OCI-LY1 (cell line): ENCODE results near the gene TCL1A.

Source experiments
- H2AFZ ChIP-seq: fragments of 200-600 bp; sonication (generic), shearing (Covaris generic); 2 replicates; pipeline ENCODE4 v1.6.0; 2014; ENCODE audit warnings: antibody characterized with exemption, mild to moderate bottlenecking, low read length
- H3F3A ChIP-seq: fragments of 200-600 bp; sonication (generic), shearing (Covaris generic); 2 replicates; pipeline ENCODE4 v1.6.0; 2014; ENCODE audit warnings: mild to moderate bottlenecking, antibody characterized with exemption, low read length, moderate library complexity; ENCODE audit not compliant: insufficient read depth
- H3K27ac ChIP-seq: fragments of 200-600 bp; sonication (generic); 2 replicates; pipeline ENCODE4 v1.5.1; 2014; ENCODE audit warnings: low read length, mixed run types, mild to moderate bottlenecking, low read depth; ENCODE audit not compliant: poor library complexity, severe bottlenecking
- H3K27me3 ChIP-seq: fragments of 200-600 bp; sonication (generic); 2 replicates; pipeline ENCODE4 v1.6.0; 2014; ENCODE audit warnings: antibody characterized with exemption, mild to moderate bottlenecking, low read length, moderate library complexity; ENCODE audit not compliant: insufficient read depth
- H3K36me3 ChIP-seq: fragments of 200-600 bp; sonication (generic); 2 replicates; pipeline ENCODE4 v1.6.1; 2014; ENCODE audit warnings: mild to moderate bottlenecking, antibody characterized with exemption, low read length, moderate library complexity, mixed read lengths; ENCODE audit not compliant: insufficient read depth
- H3K4me1 ChIP-seq: fragments of 200-600 bp; sonication (generic); 2 replicates; pipeline ENCODE4 v1.5.1; 2014; ENCODE audit warnings: mild to moderate bottlenecking, low read length, moderate library complexity; ENCODE audit not compliant: insufficient read depth, severe bottlenecking
- H3K4me2 ChIP-seq: fragments of 200-600 bp; sonication (generic), shearing (Covaris generic); 2 replicates; pipeline ENCODE4 v1.6.1; 2014; ENCODE audit warnings: low read length
- H3K4me3 ChIP-seq: fragments of 200-600 bp; sonication (generic); 2 replicates; pipeline ENCODE4 v1.5.1; 2014; ENCODE audit warnings: low read length, low read depth, mild to moderate bottlenecking, mixed read lengths; ENCODE audit not compliant: poor library complexity, severe bottlenecking
- H3K79me2 ChIP-seq: fragments of 200-600 bp; shearing (Covaris generic); 2 replicates; pipeline ENCODE4 v1.6.1; 2016; ENCODE audit warnings: mixed run types, low read length, mixed read lengths; ENCODE audit not compliant: insufficient read depth
- H3K9ac ChIP-seq: fragments of 200-600 bp; sonication (generic), shearing (Covaris generic); 2 replicates; pipeline ENCODE4 v1.6.1; 2014; ENCODE audit warnings: mild to moderate bottlenecking, low read length, mixed read lengths
- H3K9me2 ChIP-seq: fragments of 200-600 bp; sonication (generic), shearing (Covaris generic); 2 replicates; pipeline ENCODE4 v1.6.1; 2014; ENCODE audit warnings: low read depth, mild to moderate bottlenecking, low read length, mixed read lengths
- H3K9me3 ChIP-seq: fragments of 200-600 bp; shearing (Covaris generic); 2 replicates; pipeline ENCODE4 v1.6.1; 2014; ENCODE audit warnings: low read length, mixed read lengths
- H4K20me1 ChIP-seq: fragments of 200-600 bp; sonication (generic), shearing (Covaris generic); 2 replicates; pipeline ENCODE4 v1.6.0; 2016; ENCODE audit warnings: mild to moderate bottlenecking, low read length; ENCODE audit not compliant: insufficient read depth
- EZH2 ChIP-seq: fragments of 200-600 bp; sonication (generic), shearing (Covaris generic); IDR thresholded peaks from 2 replicates; pipeline ENCODE4 v1.8.0; 2017; ENCODE audit warnings: borderline replicate concordance, mixed run types, mild to moderate bottlenecking, antibody characterized with exemption, low read length, moderate library complexity, mixed read lengths
- TF ChIP-seq, protein P1 (sequence below): fragments of 200-600 bp; sonication (generic), shearing (Covaris generic); IDR thresholded peaks from 2 replicates; pipeline ENCODE4 v1.5.1; 2017; ENCODE audit warnings: mild to moderate bottlenecking, antibody characterized with exemption, low read length, moderate library complexity, mixed read lengths

TCL1A gene

GRCh38 chr14:95741038-95741490, 27.1 kb upstream of the TCL1A start:
- H3K79me2 ChIP-seq, result no peaks in the 10 kb centered on the region
- no peaks in the 10 kb centered on the region; the same call in 1 of the 2 replicates for H3K36me3 ChIP-seq
- no peaks in the 10 kb centered on the region for H4K20me1 ChIP-seq
- peaks cover 6% of the 10 kb centered on the region for H3K9me3 ChIP-seq
- no peak overlapping the region for H3K27ac ChIP-seq
- no peak overlapping the region for H3K4me2 ChIP-seq
- peaks cover 6% of the 10 kb centered on the region for H3K27me3 ChIP-seq
- TF ChIP-seq, protein P1, sequence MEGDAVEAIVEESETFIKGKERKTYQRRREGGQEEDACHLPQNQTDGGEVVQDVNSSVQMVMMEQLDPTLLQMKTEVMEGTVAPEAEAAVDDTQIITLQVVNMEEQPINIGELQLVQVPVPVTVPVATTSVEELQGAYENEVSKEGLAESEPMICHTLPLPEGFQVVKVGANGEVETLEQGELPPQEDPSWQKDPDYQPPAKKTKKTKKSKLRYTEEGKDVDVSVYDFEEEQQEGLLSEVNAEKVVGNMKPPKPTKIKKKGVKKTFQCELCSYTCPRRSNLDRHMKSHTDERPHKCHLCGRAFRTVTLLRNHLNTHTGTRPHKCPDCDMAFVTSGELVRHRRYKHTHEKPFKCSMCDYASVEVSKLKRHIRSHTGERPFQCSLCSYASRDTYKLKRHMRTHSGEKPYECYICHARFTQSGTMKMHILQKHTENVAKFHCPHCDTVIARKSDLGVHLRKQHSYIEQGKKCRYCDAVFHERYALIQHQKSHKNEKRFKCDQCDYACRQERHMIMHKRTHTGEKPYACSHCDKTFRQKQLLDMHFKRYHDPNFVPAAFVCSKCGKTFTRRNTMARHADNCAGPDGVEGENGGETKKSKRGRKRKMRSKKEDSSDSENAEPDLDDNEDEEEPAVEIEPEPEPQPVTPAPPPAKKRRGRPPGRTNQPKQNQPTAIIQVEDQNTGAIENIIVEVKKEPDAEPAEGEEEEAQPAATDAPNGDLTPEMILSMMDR, result no peak
- TF ChIP-seq EZH2, result no peak
- no peak overlapping the region for H3K4me3 ChIP-seq
- H2AFZ ChIP-seq, result no peak overlapping the region
- no peak overlapping the region for H3K9ac ChIP-seq
- no peaks in the 10 kb centered on the region for H3K4me1 ChIP-seq
- H3F3A ChIP-seq, result no peaks in the 10 kb centered on the region
- no peaks in the 10 kb centered on the region for H3K9me2 ChIP-seq

DNA sequence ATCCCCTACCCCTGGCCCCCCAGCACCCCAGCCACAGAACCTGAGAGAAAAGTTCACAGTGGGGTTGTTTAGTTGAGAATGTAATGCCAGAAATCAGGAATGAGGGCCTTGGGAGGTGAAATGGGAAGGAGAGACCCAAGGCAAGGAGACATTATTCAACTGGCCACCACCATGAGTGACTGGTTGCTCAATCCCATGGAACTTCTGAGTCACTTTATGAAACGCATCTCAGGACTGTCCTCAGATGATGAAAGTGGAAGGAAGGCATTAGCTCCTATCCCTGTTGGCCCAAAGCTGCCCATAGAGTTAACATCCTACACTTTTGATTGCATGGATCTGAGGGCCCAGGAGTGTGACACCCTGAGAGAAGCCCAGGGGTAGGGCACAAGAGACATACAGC, 25.4 kb upstream of the TCL1A start:
- TF ChIP-seq, protein P1, result no peak
- no peak for TF ChIP-seq EZH2
- Histone ChIP-seq H3K9me2 (no peaks in the 10 kb centered on the region), H3F3A (no peaks in the 10 kb centered on the region), H3K27ac (no peak overlapping the region), H3K79me2 (no peaks in the 10 kb centered on the region), H3K4me1 (no peaks in the 10 kb centered on the region), H3K9me3 (peaks cover 6% of the 10 kb centered on the region), H3K4me3 (no peak overlapping the region), H3K9ac (no peak overlapping the region), H3K4me2 (no peak overlapping the region), H2AFZ (no peak overlapping the region), H4K20me1 (no peaks in the 10 kb centered on the region), H3K36me3 (no peaks in the 10 kb centered on the region; the same call in 1 of the 2 replicates), H3K27me3 (no peaks in the 10 kb centered on the region; the same call in 1 of the 2 replicates)

GRCh38 chr14:95733212-95733611, 19.3 kb upstream of the TCL1A start:
- TF ChIP-seq, protein P1, result no peak
- TF ChIP-seq EZH2, result no peak
- H3K9me2 ChIP-seq, result no peaks in the 10 kb centered on the region
- H3K27me3 ChIP-seq, result no peaks in the 10 kb centered on the region
- H3K79me2 ChIP-seq, result no peaks in the 10 kb centered on the region
- no peaks in the 10 kb centered on the region for H3F3A ChIP-seq
- no peak overlapping the region for H3K27ac ChIP-seq
- H3K9ac ChIP-seq, result no peak overlapping the region
- H3K4me1 ChIP-seq, result no peaks in the 10 kb centered on the region
- no peak overlapping the region for H2AFZ ChIP-seq
- H3K9me3 ChIP-seq, result no peaks in the 10 kb centered on the region
- H3K4me3 ChIP-seq, result no peak overlapping the region
- no peaks in the 10 kb centered on the region for H4K20me1 ChIP-seq
- no peaks in the 10 kb centered on the region; the same call in 1 of the 2 replicates for H3K36me3 ChIP-seq
- H3K4me2 ChIP-seq, result no peak overlapping the region
